ENCODE results near the gene CFAP299. TPM values are rescaled to one million over a fixed set of nuclear protein-coding genes. Genes with fewer than 3 reads are reported as not detected.

Gene CFAP299
- total and polyA plus RNA-seq, 2 of the 8 experiments (the other 6 are each of a cell fraction or from before 2014, with no cell fraction given) = not detected

GRCh38 chr4:80812145-80812544, 476.6 kb downstream of the CFAP299 start:
- H4K8ac ChIP-seq (ENCODE audit: extremely low read depth, insufficient read depth, low read length) = no peak overlapping the region
- no peak overlapping the region for H3K56ac ChIP-seq (replicated peaks; ENCODE audit: insufficient read length, low read depth, low read length)
- H3K4me3 ChIP-seq (ENCODE audit: extremely low read depth in 1 of 4, insufficient read depth in 2 of 4, low read depth in 3 of 4, low read length in 4 of 4) = no peak overlapping the region
- DNase-seq (ENCODE audit: low read depth in 1 of 2, low spot score in 2 of 2) (no peak), FAIRE-seq (no peak)
- H4K91ac ChIP-seq (replicated peaks; ENCODE audit: insufficient read length, low read length) = no peak overlapping the region
- H2BK120ac ChIP-seq (replicated peaks; ENCODE audit: low read depth, low read length) = no peak overlapping the region
- H3K4ac ChIP-seq (replicated peaks; ENCODE audit: insufficient read length, low read depth, low read length) = no peak overlapping the region
- H3K79me1 ChIP-seq (ENCODE audit: low read depth, low read length) = no peaks in the 10 kb centered on the region
- no peak overlapping the region for H3K27ac ChIP-seq (ENCODE audit: low read depth, low read length)
- no peak overlapping the region for H2BK5ac ChIP-seq (ENCODE audit: low read depth, low read length)
- H2AK5ac ChIP-seq (ENCODE audit: low read depth, low read length) = no peak overlapping the region
- H4K5ac ChIP-seq (ENCODE audit: insufficient read length, low read depth, low read length) = no peak overlapping the region
- no peak overlapping the region for H2BK15ac ChIP-seq (ENCODE audit: low read length)
- H3K18ac ChIP-seq (ENCODE audit: extremely low read depth, low read length) = no peak overlapping the region
- H2AFZ ChIP-seq (ENCODE audit: low read length) = no peak overlapping the region
- H2BK12ac ChIP-seq (ENCODE audit: low read depth, low read length) = no peak overlapping the region
- no peaks in the 10 kb centered on the region for H3K9me3 ChIP-seq (ENCODE audit: insufficient read depth in 2 of 2, low read depth in 1 of 2, low read length in 1 of 2)
- no peaks in the 10 kb centered on the region; the same call in 1 of the 2 replicates for H3K23me2 ChIP-seq (ENCODE audit: low read depth, low read length)
- no peak overlapping the region for H2BK20ac ChIP-seq (ENCODE audit: low read length)
- H3K79me2 ChIP-seq (ENCODE audit: control insufficient read depth in 1 of 2, insufficient read depth in 2 of 2, low read length in 2 of 2) = no peaks in the 10 kb centered on the region
- H3K9ac ChIP-seq (replicated peaks in 1 of 4; ENCODE audit: extremely low read depth in 1 of 4, low read depth in 3 of 4, low read length in 3 of 4) = no peak overlapping the region
- CTCF ChIA-PET (ENCODE audit: partially characterized antibody) = interaction anchor here (1.2 to 1.6 kb wide), 2 partner anchors 9 to 10 kb away, joined by 3 to 5 read pairs; no protein-coding TSS in a partner anchor
- no peaks in the 10 kb centered on the region for H3K4me1 ChIP-seq (replicated peaks in 1 of 4; ENCODE audit: control insufficient read depth in 3 of 4, insufficient read depth in 4 of 4, low read length in 3 of 4)
- H3K4me2 ChIP-seq (ENCODE audit: insufficient read depth in 1 of 2, low read depth in 2 of 2, low read length in 2 of 2) = no peak overlapping the region
- POLR2A ChIA-PET (ENCODE audit: partially characterized antibody) = no interaction called here
- no peak overlapping the region for H3K23ac ChIP-seq (ENCODE audit: insufficient read length)
- H4K20me1 ChIP-seq (replicated peaks in 1 of 2; ENCODE audit: control insufficient read depth in 1 of 2, insufficient read depth in 2 of 2, low read length in 2 of 2) = no peaks in the 10 kb centered on the region
- no peak overlapping the region for H3K14ac ChIP-seq (ENCODE audit: insufficient read length)
- no peaks in the 10 kb centered on the region for H3K27me3 ChIP-seq (replicated peaks in 1 of 4; ENCODE audit: control insufficient read depth in 3 of 4, extremely low read depth in 1 of 4, insufficient read depth in 3 of 4, low read length in 3 of 4)
- H3K36me3 ChIP-seq (ENCODE audit: control insufficient read depth in 2 of 4, insufficient read depth in 4 of 4, low read length in 3 of 4) = no peaks in the 10 kb centered on the region
- TF ChIP-seq, protein P1, sequence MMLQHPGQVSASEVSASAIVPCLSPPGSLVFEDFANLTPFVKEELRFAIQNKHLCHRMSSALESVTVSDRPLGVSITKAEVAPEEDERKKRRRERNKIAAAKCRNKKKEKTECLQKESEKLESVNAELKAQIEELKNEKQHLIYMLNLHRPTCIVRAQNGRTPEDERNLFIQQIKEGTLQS (IDR thresholded peaks at IDR 0.05; ENCODE audit: insufficient read depth, low read depth, low read length) = no peak
- TF ChIP-seq SIN3A (conservative IDR thresholded peaks at IDR 0.05 in 1 of 2, IDR thresholded peaks at IDR 0.05 in 1 of 2; ENCODE audit: low read depth in 1 of 2, low read length in 2 of 2) (no peak), CHD2 (IDR thresholded peaks at IDR 0.05; ENCODE audit: low read length) (no peak), CEBPB (IDR thresholded peaks at IDR 0.05; ENCODE audit: low read depth, low read length) (no peak), CBX8 (IDR thresholded peaks at IDR 0.05; ENCODE audit: borderline replicate concordance, low read depth, low read length) (no peak), RFX5 (IDR thresholded peaks at IDR 0.05; ENCODE audit: borderline replicate concordance, low read depth, low read length) (no peak)
